HEK293 (cell line): ENCODE data around the gene EXOSC2.
A peak's percentile ranks its signal among the peaks of the same experiment; 100 is the strongest.

Experiments
- BCL6B ChIP-seq: fragments of 450-650 bp; formaldehyde crosslinking; IDR thresholded peaks from 2 replicates; pipeline ENCODE4 v1.5.1; 2017; ENCODE audit warnings: missing biosample characterization, missing genetic modification characterization
- CTCF ChIP-seq: fragments of 450-650 bp; formaldehyde crosslinking; IDR thresholded peaks from 2 replicates; pipeline ENCODE4 v1.5.1; 2016; ENCODE audit warnings: missing biosample characterization, missing genetic modification characterization
- HOXC10 ChIP-seq: sonication (generic); formaldehyde crosslinking; IDR thresholded peaks from 2 replicates; pipeline ENCODE4 v1.8.1; 2023; ENCODE audit warnings: mild to moderate bottlenecking, missing genetic modification reagents
- KLF7 ChIP-seq: fragments of 450-650 bp; formaldehyde crosslinking; IDR thresholded peaks from 2 replicates; pipeline ENCODE4 v1.5.1; 2016; ENCODE audit warnings: missing biosample characterization, missing genetic modification characterization, borderline replicate concordance
- MEIS1 ChIP-seq: sonication (generic); formaldehyde crosslinking; IDR thresholded peaks from 2 replicates; pipeline ENCODE4 v1.8.1; 2022; ENCODE audit warnings: missing genetic modification reagents, mild to moderate bottlenecking, borderline replicate concordance
- MYNN ChIP-seq: fragments of 450-650 bp; formaldehyde crosslinking; IDR thresholded peaks from 2 replicates; pipeline ENCODE4 v1.5.1; 2016; ENCODE audit warnings: missing biosample characterization, missing genetic modification characterization, borderline replicate concordance
- OVOL3 ChIP-seq: fragments of 450-650 bp; formaldehyde crosslinking; IDR thresholded peaks from 2 replicates; pipeline ENCODE4 v1.5.1; 2016; ENCODE audit warnings: missing biosample characterization, missing genetic modification characterization
- SCRT1 ChIP-seq: fragments of 450-650 bp; formaldehyde crosslinking; IDR thresholded peaks from 2 replicates; pipeline ENCODE4 v1.5.1; 2016; ENCODE audit warnings: missing biosample characterization, missing genetic modification characterization, borderline replicate concordance
- ZBTB17 ChIP-seq: fragments of 450-650 bp; formaldehyde crosslinking; IDR thresholded peaks from 2 replicates; pipeline ENCODE4 v1.5.1; 2016; ENCODE audit warnings: missing biosample characterization, missing genetic modification characterization
- ZBTB21 ChIP-seq: fragments of 450-650 bp; formaldehyde crosslinking; IDR thresholded peaks from 2 replicates; pipeline ENCODE4 v1.5.1; 2017; ENCODE audit warnings: missing biosample characterization, missing genetic modification characterization
- ZBTB49 ChIP-seq: fragments of 450-650 bp; formaldehyde crosslinking; IDR thresholded peaks from 2 replicates; pipeline ENCODE4 v1.5.1; 2016; ENCODE audit warnings: missing biosample characterization, missing genetic modification characterization, low read depth
- ZFP3 ChIP-seq: fragments of 450-650 bp; formaldehyde crosslinking; IDR thresholded peaks from 2 replicates; pipeline ENCODE4 v1.5.1; 2016; ENCODE audit warnings: low read depth, missing biosample characterization, missing genetic modification characterization
- ZNF132 ChIP-seq: fragments of 450-650 bp; formaldehyde crosslinking; IDR thresholded peaks from 2 replicates; pipeline ENCODE4 v1.5.1; 2017; ENCODE audit warnings: missing biosample characterization, missing genetic modification characterization, borderline replicate concordance
- ZNF138 ChIP-seq: fragments of 450-650 bp; formaldehyde crosslinking; IDR thresholded peaks from 2 replicates; pipeline ENCODE4 v1.5.1; 2016; ENCODE audit warnings: missing biosample characterization, missing genetic modification characterization, borderline replicate concordance
- ZNF140 ChIP-seq: fragments of 450-650 bp; formaldehyde crosslinking; IDR thresholded peaks from 2 replicates; pipeline ENCODE4 v1.5.1; 2016; ENCODE audit warnings: missing biosample characterization, missing genetic modification characterization
- ZNF146 ChIP-seq: fragments of 450-650 bp; formaldehyde crosslinking; IDR thresholded peaks from 2 replicates; pipeline ENCODE4 v1.5.1; 2016; ENCODE audit warnings: missing biosample characterization, missing genetic modification characterization
- ZNF19 ChIP-seq: fragments of 450-650 bp; formaldehyde crosslinking; IDR thresholded peaks from 2 replicates; pipeline ENCODE4; 2016; ENCODE audit warnings: missing biosample characterization, missing genetic modification characterization, low read depth
- ZNF214 ChIP-seq: fragments of 450-650 bp; formaldehyde crosslinking; IDR thresholded peaks from 2 replicates; pipeline ENCODE4 v1.5.1; 2017; ENCODE audit warnings: missing biosample characterization, mild to moderate bottlenecking, missing genetic modification characterization, borderline replicate concordance
- ZNF221 ChIP-seq: fragments of 450-650 bp; formaldehyde crosslinking; IDR thresholded peaks from 2 replicates; pipeline ENCODE4 v1.5.1; 2017; ENCODE audit warnings: missing biosample characterization, missing genetic modification characterization, borderline replicate concordance
- ZNF23 ChIP-seq: fragments of 450-650 bp; formaldehyde crosslinking; IDR thresholded peaks from 2 replicates; pipeline ENCODE4 v1.5.1; 2016; ENCODE audit warnings: missing biosample characterization, missing genetic modification characterization, borderline replicate concordance
- ZNF266 ChIP-seq: fragments of 450-650 bp; formaldehyde crosslinking; IDR thresholded peaks from 2 replicates; pipeline ENCODE4 v1.5.1; 2016; ENCODE audit warnings: missing biosample characterization, missing genetic modification characterization, low read depth
- ZNF274 ChIP-seq, 2 experiments: fragments of 200-500 bp in 1 of 2; fragments of 450-650 bp in 1 of 2; sonication (Bioruptor generic) in 1 of 2; formaldehyde crosslinking in 1 of 2; IDR thresholded peaks; 2 replicates each; pipeline versions ENCODE4 v1.5.1 to v1.6.1; 2014 to 2016; ENCODE audit warnings: borderline replicate concordance in 1 of 2, inconsistent platforms in 1 of 2, low read length in 1 of 2, missing biosample characterization in 1 of 2, missing genetic modification characterization in 1 of 2
- ZNF280D ChIP-seq: fragments of 450-650 bp; formaldehyde crosslinking; IDR thresholded peaks from 2 replicates; pipeline ENCODE4 v1.5.1; 2016; ENCODE audit warnings: missing biosample characterization, missing genetic modification characterization
- ZNF354C ChIP-seq: fragments of 450-650 bp; formaldehyde crosslinking; IDR thresholded peaks from 2 replicates; pipeline ENCODE4 v1.5.1; 2016; ENCODE audit warnings: missing biosample characterization, missing genetic modification characterization, low read depth, borderline replicate concordance
- ZNF404 ChIP-seq: fragments of 450-650 bp; formaldehyde crosslinking; IDR thresholded peaks from 2 replicates; pipeline ENCODE4 v1.5.1; 2017; ENCODE audit warnings: missing biosample characterization, missing genetic modification characterization
- ZNF416 ChIP-seq: fragments of 450-650 bp; formaldehyde crosslinking; IDR thresholded peaks from 2 replicates; pipeline ENCODE4 v1.5.1; 2016; ENCODE audit warnings: missing biosample characterization, missing genetic modification characterization
- ZNF521 ChIP-seq: fragments of 450-650 bp; formaldehyde crosslinking; IDR thresholded peaks from 2 replicates; pipeline ENCODE4 v1.5.1; 2017; ENCODE audit warnings: missing biosample characterization, mild to moderate bottlenecking, missing genetic modification characterization
- ZNF621 ChIP-seq: fragments of 450-650 bp; formaldehyde crosslinking; IDR thresholded peaks from 2 replicates; pipeline ENCODE4 v1.5.1; 2017; ENCODE audit warnings: missing biosample characterization, missing genetic modification characterization
- ZNF623 ChIP-seq: fragments of 450-650 bp; formaldehyde crosslinking; IDR thresholded peaks from 2 replicates; pipeline ENCODE4 v1.5.1; 2016; ENCODE audit warnings: missing biosample characterization, missing genetic modification characterization
- ZNF677 ChIP-seq: fragments of 450-650 bp; IDR thresholded peaks from 2 replicates; pipeline ENCODE4 v1.5.0; 2018; ENCODE audit warnings: missing biosample characterization, mild to moderate bottlenecking, missing genetic modification characterization, moderate library complexity
- ZNF707 ChIP-seq: fragments of 450-650 bp; formaldehyde crosslinking; IDR thresholded peaks from 2 replicates; pipeline ENCODE4 v1.5.1; 2016; ENCODE audit warnings: missing biosample characterization, missing genetic modification characterization
- ZNF747 ChIP-seq: fragments of 450-650 bp; formaldehyde crosslinking; IDR thresholded peaks from 2 replicates; pipeline ENCODE4 v1.5.1; 2016; ENCODE audit warnings: missing biosample characterization, missing genetic modification characterization
- ZSCAN30 ChIP-seq: fragments of 450-650 bp; IDR thresholded peaks from 2 replicates; pipeline ENCODE4 v1.5.1; 2018; ENCODE audit warnings: missing biosample characterization, mild to moderate bottlenecking, missing genetic modification characterization, moderate library complexity

Gene EXOSC2

GRCh38 chr9:130681769-130682420 lies 11.7 kb upstream of the EXOSC2 start (continued):
- TF ChIP-seq ZBTB21 (tag by site-specific recombination) (no peak), ZFP3 (tag by site-specific recombination) (no peak), ZNF521 (tag by site-specific recombination) (no peak), ZNF23 (tag by site-specific recombination) (no peak), ZNF280D (tag by site-specific recombination) (no peak), ZNF274 (IDR thresholded peaks at IDR 0.05; ENCODE audit: low read length) (no peak), ZNF274 (tag by site-specific recombination; IDR thresholded peaks at IDR 0.05; ENCODE audit: borderline replicate concordance) (no peak), ZNF747 (tag by site-specific recombination) (no peak), ZNF354C (no peak), ZNF404 (no peak), ZNF19 (tag by site-specific recombination) (no peak), KLF7 (no peak), ZSCAN30 (no peak), ZNF146 (tag by site-specific recombination) (no peak), ZBTB17 (tag by site-specific recombination) (no peak; the same call in 1 of the 2 replicates), ZNF138 (tag by site-specific recombination) (no peak), ZNF623 (tag by site-specific recombination) (no peak), ZNF221 (tag by site-specific recombination) (no peak), ZBTB49 (tag by site-specific recombination) (no peak), HOXC10 (CRISPR knock-in tag) (no peak), ZNF707 (tag by site-specific recombination) (no peak), MYNN (tag by site-specific recombination) (no peak), ZNF140 (tag by site-specific recombination) (no peak), ZNF416 (tag by site-specific recombination) (no peak), BCL6B (tag by site-specific recombination) (no peak), CTCF (tag by site-specific recombination) (peak; percentile 39; the same call in 1 of the 2 replicates), ZNF266 (tag by site-specific recombination) (no peak), OVOL3 (tag by site-specific recombination) (no peak), ZNF677 (tag by site-specific recombination) (no peak), SCRT1 (tag by site-specific recombination) (no peak), ZNF214 (tag by site-specific recombination) (no peak), MEIS1 (CRISPR knock-in tag) (no peak), ZNF621 (tag by site-specific recombination) (no peak), ZNF132 (tag by site-specific recombination) (no peak)
